NCI-H345 treated with DMSO at 0.1 percent for 48 hours (cell line): ENCODE results near the gene MMRN1.

Source experiments
- DNase-seq: peaks from one replicate; lab custom pipeline; 2025; ENCODE audit not compliant: unreplicated experiment; lab: John Stamatoyannopoulos, UW

MMRN1 gene, protein sequence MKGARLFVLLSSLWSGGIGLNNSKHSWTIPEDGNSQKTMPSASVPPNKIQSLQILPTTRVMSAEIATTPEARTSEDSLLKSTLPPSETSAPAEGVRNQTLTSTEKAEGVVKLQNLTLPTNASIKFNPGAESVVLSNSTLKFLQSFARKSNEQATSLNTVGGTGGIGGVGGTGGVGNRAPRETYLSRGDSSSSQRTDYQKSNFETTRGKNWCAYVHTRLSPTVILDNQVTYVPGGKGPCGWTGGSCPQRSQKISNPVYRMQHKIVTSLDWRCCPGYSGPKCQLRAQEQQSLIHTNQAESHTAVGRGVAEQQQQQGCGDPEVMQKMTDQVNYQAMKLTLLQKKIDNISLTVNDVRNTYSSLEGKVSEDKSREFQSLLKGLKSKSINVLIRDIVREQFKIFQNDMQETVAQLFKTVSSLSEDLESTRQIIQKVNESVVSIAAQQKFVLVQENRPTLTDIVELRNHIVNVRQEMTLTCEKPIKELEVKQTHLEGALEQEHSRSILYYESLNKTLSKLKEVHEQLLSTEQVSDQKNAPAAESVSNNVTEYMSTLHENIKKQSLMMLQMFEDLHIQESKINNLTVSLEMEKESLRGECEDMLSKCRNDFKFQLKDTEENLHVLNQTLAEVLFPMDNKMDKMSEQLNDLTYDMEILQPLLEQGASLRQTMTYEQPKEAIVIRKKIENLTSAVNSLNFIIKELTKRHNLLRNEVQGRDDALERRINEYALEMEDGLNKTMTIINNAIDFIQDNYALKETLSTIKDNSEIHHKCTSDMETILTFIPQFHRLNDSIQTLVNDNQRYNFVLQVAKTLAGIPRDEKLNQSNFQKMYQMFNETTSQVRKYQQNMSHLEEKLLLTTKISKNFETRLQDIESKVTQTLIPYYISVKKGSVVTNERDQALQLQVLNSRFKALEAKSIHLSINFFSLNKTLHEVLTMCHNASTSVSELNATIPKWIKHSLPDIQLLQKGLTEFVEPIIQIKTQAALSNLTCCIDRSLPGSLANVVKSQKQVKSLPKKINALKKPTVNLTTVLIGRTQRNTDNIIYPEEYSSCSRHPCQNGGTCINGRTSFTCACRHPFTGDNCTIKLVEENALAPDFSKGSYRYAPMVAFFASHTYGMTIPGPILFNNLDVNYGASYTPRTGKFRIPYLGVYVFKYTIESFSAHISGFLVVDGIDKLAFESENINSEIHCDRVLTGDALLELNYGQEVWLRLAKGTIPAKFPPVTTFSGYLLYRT

DNA sequence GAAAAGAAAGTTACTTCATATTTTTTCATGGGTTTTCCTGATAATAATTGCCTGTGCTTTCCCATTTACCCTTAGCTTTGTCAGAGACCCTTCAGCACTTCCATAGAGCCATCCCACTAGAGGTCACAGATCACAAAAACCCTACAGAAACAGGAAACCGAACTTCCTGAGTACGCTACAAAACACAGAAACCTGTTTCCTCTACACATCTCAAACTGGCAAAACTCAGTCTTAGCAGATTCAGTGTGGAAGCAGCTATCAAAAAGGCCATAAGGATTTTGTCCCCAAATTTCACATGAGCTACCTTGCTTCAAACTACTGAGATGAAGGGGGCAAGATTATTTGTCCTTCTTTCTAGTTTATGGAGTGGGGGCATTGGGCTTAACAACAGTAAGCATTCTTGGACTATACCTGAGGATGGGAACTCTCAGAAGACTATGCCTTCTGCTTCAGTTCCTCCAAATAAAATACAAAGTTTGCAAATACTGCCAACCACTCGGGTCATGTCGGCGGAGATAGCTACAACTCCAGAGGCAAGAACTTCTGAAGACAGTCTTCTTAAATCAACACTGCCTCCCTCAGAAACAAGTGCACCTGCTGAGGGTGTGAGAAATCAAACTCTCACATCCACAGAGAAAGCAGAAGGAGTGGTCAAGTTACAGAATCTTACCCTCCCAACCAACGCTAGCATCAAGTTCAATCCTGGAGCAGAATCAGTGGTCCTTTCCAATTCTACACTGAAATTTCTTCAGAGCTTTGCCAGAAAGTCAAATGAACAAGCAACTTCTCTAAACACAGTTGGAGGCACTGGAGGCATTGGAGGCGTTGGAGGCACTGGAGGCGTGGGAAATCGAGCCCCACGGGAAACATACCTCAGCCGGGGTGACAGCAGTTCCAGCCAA lies at the start of gene MMRN1:
Gene MMRN1 (plus strand): TSS at position 206 of the 902 bp plus-strand sequence. CDS start 118 bp downstream, at position 324.
- DNase-seq, result no peak

DNA sequence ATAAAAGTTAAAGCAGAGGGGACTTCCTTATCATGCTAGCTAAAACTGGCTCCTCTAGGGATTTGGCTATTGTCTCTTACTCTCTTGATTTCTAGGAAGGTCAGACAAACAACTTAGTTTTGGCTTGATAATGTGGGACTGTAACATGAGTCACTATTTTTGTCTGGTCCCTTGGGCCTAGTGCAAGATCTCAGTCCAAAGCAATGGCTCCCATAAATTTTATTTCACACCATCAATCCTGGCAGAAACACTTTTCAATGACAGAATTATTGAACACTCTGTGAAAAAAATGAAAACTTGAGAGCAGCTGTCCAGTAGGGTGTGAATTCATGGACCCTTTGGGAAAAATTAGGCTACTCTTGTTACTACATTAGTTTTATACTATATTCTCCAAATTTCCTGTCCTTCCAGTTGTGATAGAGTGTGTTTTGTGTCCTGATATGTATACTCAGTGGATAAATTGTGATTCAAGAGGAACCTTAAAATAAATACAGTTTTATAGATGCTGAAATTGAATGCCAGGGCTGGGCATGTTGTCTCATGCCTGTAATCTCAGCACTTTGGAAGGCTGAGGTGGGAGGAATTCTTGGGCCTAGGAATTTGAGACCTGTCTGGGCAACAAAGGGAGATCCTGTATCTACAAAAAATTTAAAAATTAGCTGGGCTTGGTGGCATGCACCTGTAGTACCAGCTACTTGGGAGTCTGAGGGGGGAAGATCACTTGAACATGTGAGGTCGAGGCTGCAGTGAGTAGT lies 46.9 kb upstream of the MMRN1 start:
- DNase-seq, result no peak

DNA sequence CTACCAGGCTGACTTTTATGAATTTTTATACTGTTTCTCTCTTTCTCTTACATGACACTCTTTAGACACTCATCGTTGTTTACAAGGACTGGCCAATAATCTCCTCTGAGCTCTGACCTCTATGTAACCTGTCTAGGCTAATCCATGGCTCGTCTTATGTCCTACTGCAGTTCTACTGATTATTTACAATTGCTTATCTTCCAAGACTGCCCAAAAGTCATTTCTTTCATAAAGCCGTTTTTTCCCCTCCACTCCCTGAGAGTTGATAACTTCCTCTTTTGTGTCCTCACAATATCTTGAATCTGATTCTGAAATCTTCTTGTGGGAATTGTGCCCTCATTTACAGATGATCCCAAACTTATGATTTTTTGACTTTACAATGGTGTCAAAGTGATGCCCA lies 39.4 kb upstream of the MMRN1 start:
- DNase-seq, result no peak

DNA sequence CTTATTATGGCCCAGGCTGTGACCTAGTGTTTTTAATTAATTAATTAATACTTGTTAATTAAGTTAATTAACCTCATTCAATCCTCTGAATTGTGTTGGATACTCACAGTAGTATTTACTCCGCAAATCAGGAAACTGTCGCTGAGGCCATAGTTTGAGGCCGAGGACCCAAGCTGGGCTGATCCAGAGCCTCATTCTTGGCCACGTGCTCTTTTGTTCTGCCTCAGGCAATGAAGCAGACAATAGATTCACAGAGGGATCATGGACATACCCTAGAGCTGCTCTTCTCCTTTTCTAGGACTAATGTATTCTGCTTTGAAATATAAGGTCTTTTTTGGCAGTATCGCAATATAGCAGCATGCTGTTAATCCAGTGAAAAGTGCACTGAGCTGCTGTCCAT lies 33.7 kb upstream of the MMRN1 start:
- no peak for DNase-seq

DNA sequence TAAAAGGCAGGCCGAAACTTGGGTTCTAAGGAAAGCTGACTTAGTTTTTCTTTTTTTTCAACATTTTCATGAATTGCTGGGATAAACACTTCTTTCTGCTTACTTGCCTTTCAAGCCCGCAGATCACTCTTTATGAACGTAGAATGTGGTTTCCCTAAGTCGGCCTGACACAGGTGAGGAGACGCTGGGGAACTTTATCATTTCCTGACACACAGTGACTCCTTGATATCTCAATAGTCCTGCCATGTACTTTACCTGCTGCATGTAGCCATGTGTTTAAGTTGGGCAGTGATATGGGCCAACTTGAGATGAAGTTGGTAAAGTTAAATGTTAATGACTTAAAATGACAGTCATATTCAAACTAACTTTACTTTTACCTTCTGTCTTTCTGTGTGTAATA lies 31.1 kb upstream of the MMRN1 start:
- DNase-seq, result no peak

DNA sequence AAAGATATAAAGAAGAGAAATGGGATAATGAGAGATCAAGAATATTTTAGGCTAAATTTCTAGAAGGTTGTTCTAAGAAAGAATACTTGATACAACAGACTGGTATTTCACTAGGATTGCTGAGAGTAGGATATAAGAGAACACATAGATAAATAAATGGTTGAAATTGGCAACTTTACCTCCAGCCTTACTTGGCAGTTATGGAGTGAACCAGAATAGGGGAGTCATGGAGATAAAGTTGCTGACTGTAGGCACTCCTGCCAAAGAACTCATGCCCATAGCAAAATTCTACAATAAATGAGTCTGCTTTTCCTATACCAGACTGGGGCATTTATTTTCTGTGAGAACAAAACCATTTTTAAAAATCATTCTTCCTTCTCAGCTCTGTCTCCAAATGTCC lies 26.4 kb upstream of the MMRN1 start:
- DNase-seq, result no peak

DNA sequence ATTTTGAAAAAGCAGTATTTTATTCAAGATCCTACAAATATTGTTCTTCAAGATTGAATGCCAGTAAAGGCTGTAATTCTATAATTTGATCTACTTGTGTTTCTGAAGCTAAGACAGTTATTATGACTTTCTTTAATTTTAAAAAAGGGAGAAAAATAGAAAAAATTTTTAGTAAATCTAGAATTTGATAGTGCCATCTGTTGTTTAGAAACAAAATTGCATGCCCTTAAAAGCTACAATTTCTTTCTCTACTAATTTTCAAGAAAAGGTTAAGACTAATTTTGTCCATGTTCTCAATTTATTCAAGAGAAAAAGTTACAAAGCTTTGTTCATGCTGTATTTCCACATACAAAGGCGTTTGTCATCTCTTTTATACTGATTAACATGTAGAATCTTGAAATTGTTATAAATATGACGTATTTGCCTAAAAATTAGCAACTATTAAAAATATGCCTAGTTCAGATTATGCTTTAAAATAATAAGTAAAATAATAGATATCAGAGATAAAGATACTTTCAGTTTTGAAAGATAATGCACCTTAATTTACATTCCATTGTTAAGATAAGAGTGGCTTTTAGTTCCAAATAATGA lies 25.6 kb upstream of the MMRN1 start:
- DNase-seq, result no peak

DNA sequence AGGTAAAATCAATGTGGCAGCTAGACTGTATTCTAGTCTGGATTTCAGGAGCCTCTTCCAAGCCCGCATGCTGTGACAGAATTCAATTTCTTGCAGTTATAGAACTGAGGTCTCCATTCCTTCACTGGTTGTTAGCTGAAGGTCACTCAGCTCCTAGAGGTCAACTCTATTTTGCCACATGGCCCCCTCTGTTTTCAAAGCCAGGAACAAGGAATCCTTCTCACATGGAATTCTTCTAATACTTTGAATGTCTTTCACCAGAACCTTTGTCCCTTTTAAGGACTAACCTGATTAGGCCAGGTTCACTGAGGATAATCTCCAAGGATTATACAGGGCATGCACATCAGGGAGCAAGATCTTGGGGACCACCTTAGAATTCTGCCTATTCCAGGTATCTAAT lies 23.4 kb upstream of the MMRN1 start:
- DNase-seq, result no peak

DNA sequence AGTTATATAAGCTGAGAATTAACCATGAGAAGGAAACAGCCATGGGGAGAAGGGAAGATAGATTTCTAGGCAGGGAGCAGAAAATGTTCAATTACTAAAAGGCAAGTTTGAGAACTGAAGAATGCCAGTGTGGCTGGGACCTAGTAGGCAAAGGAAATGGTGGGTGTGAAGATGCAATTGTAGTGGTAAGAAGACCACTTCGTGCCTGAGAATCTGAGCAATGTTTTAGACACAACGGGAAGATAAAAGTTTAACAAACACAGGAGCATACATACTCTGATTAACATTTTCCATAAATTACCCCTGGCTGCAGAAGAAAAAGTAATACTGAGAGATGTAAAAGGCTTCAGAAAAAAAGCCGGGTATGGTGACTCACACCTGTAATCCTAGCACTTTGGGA lies 18.1 kb upstream of the MMRN1 start:
- DNase-seq, result no peak

DNA sequence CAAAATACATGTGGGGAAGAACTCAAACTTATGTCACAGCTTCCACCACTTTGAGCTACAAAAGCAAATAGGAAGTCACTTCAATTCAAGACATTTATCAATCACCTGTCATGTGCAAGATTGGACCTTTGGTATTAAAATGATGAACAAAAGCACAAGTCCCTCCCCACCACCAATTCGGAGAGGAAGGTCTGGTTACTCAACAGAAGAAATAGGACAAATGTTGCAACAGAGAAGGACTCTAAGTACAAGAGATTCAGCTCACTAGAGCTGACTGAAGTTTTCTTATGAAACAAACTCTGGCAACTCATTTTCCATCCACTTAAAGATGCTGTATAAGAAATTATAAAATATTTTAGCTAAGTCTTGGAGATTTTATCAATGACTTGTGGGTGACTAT lies 16.0 kb upstream of the MMRN1 start:
- DNase-seq, result no peak

DNA sequence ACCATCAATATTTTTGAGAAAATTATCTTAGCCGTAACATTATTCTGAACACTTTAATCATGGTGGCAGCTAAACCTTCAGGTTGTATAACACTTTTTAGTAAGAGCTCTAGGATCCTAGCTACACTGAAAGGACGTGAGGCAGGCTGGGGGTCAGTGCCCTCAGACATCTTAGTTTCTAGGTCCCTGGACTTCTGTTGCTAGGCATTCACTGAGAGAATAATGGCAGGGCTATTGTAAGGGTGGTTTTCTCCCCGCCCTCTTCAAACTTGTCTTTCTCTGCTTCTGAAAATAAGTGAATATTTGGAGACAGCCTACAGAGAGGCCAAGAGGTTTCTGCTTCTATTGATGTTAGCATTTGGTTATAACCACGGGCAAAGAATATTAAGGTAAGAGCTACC lies 15.4 kb upstream of the MMRN1 start:
- no peak for DNase-seq

DNA sequence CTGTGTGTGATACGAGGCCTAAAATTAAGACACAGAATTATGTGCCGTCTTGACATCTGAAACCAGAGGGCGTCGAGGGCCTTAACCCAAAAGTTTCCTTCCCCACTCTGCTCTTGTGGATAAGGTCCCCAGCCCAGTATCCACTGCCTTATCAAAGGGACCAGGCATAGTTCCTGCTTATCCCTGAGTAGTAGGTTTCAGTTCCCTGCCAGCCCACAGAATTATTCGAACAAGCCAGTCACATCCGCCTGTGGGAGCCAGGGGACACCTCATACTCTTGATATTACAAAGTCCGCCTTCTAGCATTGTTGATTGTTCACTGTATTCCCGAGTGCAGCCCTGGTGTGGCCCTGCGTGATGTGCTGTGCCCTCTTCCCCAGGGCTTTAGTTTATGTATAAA lies 5.4 kb upstream of the MMRN1 start:
- no peak for DNase-seq

DNA sequence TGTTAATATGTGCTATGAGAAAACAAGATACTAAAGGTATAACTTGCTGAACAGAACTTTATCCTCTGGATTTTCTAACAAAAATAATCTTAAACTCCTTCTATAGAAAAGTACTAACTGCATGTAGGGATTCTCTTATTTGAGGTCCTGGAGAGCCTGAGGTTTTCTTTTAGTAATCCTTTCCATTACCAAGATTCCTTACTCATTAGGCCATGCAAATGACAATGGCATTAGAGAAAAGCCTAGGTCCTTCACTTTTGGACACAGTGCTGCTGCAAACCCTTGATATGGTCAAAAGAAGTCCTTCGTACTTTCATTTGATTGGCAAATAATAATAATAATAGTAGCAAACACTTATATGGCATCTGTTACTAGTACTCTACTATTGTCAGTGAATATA lies 3.2 kb downstream of the MMRN1 start:
- DNase-seq, result no peak

DNA sequence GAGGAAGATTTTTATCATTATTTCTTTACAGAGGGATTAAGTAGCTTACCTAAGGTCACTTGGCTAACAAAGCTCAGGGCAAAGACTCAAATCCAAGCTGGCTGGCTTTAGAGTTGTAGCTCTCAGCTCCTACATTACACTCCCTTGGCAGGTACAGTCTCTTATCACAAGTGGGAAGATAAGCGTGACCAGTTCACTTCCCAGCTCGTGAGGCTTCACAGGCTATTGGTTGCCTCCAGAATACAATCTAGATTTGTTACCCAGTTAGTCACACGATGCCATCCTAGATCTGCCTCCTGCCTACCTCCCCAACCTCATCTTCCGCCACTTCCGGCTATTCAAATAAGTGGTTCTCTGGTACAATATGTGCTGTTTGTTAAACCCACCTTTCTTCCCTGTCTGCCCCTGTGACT lies 3.7 kb downstream of the MMRN1 start:
- DNase-seq, result no peak

DNA sequence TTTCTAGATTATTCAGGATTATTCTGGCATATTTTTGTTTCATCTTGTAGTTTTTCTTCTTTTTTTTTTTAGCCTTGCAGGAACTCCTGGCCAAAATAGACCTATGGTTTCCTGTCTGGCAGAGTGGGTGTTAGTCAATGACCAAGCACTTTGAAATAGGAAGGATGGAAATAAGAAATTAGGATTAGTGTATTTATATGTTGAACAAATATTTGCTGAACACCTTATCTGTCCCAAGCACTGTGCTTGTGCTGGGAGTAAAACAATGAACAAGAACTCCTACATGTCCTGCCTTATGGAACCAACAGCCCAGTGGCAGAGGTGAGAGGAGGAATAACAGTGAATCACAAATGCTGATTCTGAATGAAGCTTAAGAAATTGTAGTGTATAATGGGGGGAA lies 4.5 kb downstream of the MMRN1 start:
- DNase-seq, result no peak

DNA sequence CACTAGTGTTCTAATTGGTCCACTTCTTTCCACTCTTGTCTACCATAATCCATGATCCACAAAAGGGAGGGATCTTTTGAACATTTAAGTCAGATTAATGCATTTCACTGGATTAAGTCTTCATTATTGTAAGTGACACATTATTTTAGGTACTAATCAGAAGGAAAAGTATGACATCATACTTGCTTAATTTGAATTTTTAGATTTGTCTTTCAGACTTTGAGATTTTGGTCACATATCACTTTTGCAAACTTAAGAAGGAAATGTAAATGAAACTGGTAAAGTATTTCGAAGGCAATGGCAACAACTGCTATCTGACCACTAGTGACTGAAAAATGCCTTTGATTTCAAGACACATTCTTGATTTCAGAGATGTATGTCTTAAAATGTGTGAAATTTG lies 5.2 kb downstream of the MMRN1 start:
- no peak for DNase-seq

DNA sequence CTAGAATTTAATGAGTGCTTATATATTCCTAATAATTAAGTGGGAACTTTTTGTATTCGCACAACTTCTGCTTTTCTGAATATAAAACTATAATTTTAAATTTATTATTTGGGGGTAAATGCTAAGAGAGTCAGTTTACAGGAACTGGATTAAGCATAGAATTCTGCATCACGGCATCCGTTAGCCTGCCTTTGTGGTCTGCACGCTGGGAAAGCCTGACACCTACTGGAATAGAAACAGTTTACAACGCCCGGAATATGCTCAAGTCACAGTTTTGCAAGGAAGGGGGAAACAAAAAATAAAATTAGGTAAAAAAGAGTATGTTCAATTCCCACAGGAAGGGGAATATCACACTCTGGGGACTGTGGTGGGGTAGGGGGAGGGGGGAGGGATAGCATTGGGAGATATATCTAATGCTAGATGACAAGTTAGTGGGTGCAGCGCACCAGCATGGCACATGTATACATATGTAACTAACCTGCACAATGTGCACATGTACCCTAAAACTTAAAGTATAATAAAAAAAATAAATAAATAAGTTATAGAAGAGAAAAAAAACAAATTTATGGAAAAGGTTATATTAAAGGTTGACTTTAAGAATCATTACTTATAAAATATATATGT lies 7.3 kb downstream of the MMRN1 start:
- DNase-seq, result peak; percentile 47

DNA sequence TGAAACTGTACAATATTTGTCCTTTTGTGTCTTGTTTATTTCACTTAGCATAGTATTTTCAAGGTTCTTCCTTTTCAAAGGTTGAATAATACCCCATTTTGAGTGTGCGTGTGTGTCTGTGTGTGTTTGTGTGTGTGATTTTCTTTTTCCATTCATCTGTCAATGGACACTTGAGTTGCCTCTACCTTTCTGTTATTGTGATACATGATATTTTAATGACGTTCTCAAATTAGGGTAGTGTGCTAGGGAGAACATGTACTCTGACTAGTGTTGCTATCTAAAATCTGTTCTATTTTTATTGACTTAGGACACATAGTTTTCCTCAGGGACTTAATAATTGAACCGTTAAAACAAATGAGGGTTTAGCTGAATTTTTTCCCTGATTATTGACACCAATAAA lies 9.9 kb downstream of the MMRN1 start:
- DNase-seq, result no peak

DNA sequence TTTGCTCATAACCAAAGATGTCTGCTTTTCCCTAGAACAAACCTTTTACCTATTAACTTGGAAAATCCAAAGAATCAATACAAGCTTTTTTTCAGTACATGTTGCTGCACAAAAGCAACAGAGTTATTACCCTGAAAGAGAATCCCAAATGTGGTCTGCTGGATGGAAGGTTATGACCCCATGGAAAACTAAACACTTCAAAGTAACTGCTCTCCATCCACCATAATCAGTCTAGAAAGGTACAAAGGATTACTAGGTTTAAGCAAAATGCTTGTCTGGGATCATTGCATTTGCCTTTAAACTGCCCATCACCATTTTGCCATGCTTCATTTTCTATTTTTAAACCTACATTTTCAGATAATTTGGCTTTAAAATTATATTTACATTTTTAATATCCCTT lies 11.7 kb downstream of the MMRN1 start:
- DNase-seq, result no peak
